Ishikawa (cell line): ENCODE data around the gene MAP4K3.

ENCODE experiments used
- TF ChIP-seq, protein P1 (sequence below): IDR thresholded peaks from 2 replicates; pipeline ENCODE4 v1.6.1; 2012; ENCODE audit warnings: low read depth, mild to moderate bottlenecking
- TF ChIP-seq, protein P2 (sequence below): IDR thresholded peaks from 2 replicates; pipeline ENCODE4 v1.6.1; 2012

DNA sequence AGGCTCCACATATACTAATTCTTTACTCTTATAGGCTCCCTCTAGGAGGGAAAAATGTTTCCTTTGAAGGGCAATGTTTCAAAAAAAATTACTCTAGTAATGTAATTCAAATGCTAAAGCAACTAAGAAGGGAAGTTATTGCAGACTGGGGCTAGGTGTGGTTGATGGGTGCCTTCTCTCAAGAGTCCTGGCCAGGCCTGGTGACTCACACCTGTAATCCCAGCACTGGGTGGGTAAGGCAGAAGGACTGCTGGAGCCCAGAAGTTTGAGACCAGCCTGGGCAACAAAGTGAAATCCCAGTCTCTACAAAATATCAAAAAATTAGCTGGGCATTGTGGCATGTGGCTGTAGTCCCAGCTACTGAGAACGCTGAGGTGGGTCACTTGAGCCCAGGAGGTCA, 162.1 kb downstream of the MAP4K3 start:
- TF ChIP-seq, protein P1, sequence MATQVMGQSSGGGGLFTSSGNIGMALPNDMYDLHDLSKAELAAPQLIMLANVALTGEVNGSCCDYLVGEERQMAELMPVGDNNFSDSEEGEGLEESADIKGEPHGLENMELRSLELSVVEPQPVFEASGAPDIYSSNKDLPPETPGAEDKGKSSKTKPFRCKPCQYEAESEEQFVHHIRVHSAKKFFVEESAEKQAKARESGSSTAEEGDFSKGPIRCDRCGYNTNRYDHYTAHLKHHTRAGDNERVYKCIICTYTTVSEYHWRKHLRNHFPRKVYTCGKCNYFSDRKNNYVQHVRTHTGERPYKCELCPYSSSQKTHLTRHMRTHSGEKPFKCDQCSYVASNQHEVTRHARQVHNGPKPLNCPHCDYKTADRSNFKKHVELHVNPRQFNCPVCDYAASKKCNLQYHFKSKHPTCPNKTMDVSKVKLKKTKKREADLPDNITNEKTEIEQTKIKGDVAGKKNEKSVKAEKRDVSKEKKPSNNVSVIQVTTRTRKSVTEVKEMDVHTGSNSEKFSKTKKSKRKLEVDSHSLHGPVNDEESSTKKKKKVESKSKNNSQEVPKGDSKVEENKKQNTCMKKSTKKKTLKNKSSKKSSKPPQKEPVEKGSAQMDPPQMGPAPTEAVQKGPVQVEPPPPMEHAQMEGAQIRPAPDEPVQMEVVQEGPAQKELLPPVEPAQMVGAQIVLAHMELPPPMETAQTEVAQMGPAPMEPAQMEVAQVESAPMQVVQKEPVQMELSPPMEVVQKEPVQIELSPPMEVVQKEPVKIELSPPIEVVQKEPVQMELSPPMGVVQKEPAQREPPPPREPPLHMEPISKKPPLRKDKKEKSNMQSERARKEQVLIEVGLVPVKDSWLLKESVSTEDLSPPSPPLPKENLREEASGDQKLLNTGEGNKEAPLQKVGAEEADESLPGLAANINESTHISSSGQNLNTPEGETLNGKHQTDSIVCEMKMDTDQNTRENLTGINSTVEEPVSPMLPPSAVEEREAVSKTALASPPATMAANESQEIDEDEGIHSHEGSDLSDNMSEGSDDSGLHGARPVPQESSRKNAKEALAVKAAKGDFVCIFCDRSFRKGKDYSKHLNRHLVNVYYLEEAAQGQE = no peak
- TF ChIP-seq, protein P2, sequence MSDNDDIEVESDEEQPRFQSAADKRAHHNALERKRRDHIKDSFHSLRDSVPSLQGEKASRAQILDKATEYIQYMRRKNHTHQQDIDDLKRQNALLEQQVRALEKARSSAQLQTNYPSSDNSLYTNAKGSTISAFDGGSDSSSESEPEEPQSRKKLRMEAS = no peak
